22Rv1 (cell line): ENCODE measurements around the gene RARA.

Experiments
- CTCF ChIP-seq: fragments of 450-650 bp; IDR thresholded peaks from 2 replicates; pipeline ENCODE4 v1.5.1; 2017; ENCODE audit warnings: mild to moderate bottlenecking
- ZFX ChIP-seq: fragments of 450-650 bp; IDR thresholded peaks from 2 replicates; pipeline ENCODE4 v1.6.1; 2017; ENCODE audit warnings: antibody characterized with exemption, borderline replicate concordance

- TF ChIP-seq CTCF (no peak), ZFX (no peak)
Measured at GRCh38 chr17:40303708-40304551, 5.0 kb upstream of the RARA start.
